GM12878 (cell line): ENCODE measurements around the gene SDC1.

Experiments used
- CBX5 ChIP-seq: sonication (generic); IDR thresholded peaks from 2 replicates; pipeline ENCODE4 v1.6.1; 2016; ENCODE audit warnings: low read depth, moderate library complexity, mild to moderate bottlenecking, inconsistent platforms
- CHD2 ChIP-seq: IDR thresholded peaks from 2 replicates; pipeline ENCODE4 v1.6.1; 2011; ENCODE audit warnings: low read depth, low read length, improper control_type of control experiment, borderline replicate concordance
- JUNB ChIP-seq: IDR thresholded peaks from 2 replicates; pipeline ENCODE4 v1.6.1; 2016; ENCODE audit warnings: antibody characterized with exemption, mild to moderate bottlenecking
- MYB ChIP-seq: fragments of 150-350 bp; IDR thresholded peaks from 2 replicates; pipeline ENCODE4 v1.6.1; 2014; ENCODE audit warnings: mild to moderate bottlenecking, low read depth, low read length, borderline replicate concordance
- MYC ChIP-seq: IDR thresholded peaks from 2 replicates; pipeline ENCODE4 v1.6.1; 2011; ENCODE audit warnings: mild to moderate bottlenecking, low read length, moderate library complexity, inconsistent platforms; ENCODE audit not compliant: insufficient read depth, insufficient replicate concordance, insufficient read length, severe bottlenecking
- TF ChIP-seq, protein P1 (sequence below): fragments of 450-650 bp; IDR thresholded peaks from 2 replicates; pipeline ENCODE4 v1.6.1; 2016; ENCODE audit warnings: mild to moderate bottlenecking
- TF ChIP-seq, protein P2 (sequence below), 3 experiments: IDR thresholded peaks in 2 of 3; conservative IDR thresholded peaks in 1 of 3; 2 replicates each; pipeline ENCODE4 v1.5.1; 2011; ENCODE audit warnings: low read depth in 3 of 3, low read length in 3 of 3, mild to moderate bottlenecking in 3 of 3, control low read depth in 2 of 3, moderate library complexity in 2 of 3, inconsistent platforms in 1 of 3, mixed read lengths in 1 of 3; ENCODE audit not compliant: control insufficient read depth in 2 of 3, insufficient read depth in 1 of 3; ENCODE audit errors: extremely low read depth in 1 of 3
- TF ChIP-seq, protein P3 (sequence below): fragments of 450-650 bp; IDR thresholded peaks from 2 replicates; pipeline ENCODE4 v1.6.1; 2018; ENCODE audit warnings: mild to moderate bottlenecking, low read depth, moderate library complexity; ENCODE audit not compliant: partially characterized antibody
- TF ChIP-seq, protein P4 (sequence below): fragments of 450-650 bp; IDR thresholded peaks from 2 replicates; pipeline ENCODE4 v1.6.1; 2017; ENCODE audit warnings: antibody characterized with exemption, mild to moderate bottlenecking, moderate library complexity
- TF ChIP-seq, protein P5 (sequence below): fragments of 150-350 bp; IDR thresholded peaks from 2 replicates; pipeline ENCODE4 v1.6.1; 2014; ENCODE audit warnings: mild to moderate bottlenecking, low read depth, low read length

DNA sequence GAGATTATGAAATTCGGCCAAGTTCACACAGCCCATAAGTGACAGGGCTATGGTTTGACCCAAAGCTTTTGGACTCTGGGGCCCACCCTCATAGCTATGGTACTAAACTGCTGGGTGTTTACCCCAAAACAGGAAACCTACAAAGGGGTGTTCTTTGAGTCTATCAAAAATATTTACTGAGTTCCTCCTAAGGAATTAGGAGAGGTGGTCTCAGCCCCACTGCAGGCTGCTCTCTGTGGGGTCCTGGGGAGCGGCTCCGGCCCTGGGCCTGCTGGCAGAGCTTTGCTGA is 45.5 kb downstream of the SDC1 start:
- TF ChIP-seq, protein P1, sequence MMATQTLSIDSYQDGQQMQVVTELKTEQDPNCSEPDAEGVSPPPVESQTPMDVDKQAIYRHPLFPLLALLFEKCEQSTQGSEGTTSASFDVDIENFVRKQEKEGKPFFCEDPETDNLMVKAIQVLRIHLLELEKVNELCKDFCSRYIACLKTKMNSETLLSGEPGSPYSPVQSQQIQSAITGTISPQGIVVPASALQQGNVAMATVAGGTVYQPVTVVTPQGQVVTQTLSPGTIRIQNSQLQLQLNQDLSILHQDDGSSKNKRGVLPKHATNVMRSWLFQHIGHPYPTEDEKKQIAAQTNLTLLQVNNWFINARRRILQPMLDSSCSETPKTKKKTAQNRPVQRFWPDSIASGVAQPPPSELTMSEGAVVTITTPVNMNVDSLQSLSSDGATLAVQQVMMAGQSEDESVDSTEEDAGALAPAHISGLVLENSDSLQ, result no peak
- TF ChIP-seq, protein P2, sequence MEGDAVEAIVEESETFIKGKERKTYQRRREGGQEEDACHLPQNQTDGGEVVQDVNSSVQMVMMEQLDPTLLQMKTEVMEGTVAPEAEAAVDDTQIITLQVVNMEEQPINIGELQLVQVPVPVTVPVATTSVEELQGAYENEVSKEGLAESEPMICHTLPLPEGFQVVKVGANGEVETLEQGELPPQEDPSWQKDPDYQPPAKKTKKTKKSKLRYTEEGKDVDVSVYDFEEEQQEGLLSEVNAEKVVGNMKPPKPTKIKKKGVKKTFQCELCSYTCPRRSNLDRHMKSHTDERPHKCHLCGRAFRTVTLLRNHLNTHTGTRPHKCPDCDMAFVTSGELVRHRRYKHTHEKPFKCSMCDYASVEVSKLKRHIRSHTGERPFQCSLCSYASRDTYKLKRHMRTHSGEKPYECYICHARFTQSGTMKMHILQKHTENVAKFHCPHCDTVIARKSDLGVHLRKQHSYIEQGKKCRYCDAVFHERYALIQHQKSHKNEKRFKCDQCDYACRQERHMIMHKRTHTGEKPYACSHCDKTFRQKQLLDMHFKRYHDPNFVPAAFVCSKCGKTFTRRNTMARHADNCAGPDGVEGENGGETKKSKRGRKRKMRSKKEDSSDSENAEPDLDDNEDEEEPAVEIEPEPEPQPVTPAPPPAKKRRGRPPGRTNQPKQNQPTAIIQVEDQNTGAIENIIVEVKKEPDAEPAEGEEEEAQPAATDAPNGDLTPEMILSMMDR (IDR thresholded peaks at IDR 0.05 in 2 of 3, conservative IDR thresholded peaks at IDR 0.05 in 1 of 3; ENCODE audit: control insufficient read depth in 2 of 3, extremely low read depth in 1 of 3, insufficient read depth in 1 of 3, low read depth in 3 of 3, low read length in 3 of 3), result no peak
- TF ChIP-seq, protein P3, sequence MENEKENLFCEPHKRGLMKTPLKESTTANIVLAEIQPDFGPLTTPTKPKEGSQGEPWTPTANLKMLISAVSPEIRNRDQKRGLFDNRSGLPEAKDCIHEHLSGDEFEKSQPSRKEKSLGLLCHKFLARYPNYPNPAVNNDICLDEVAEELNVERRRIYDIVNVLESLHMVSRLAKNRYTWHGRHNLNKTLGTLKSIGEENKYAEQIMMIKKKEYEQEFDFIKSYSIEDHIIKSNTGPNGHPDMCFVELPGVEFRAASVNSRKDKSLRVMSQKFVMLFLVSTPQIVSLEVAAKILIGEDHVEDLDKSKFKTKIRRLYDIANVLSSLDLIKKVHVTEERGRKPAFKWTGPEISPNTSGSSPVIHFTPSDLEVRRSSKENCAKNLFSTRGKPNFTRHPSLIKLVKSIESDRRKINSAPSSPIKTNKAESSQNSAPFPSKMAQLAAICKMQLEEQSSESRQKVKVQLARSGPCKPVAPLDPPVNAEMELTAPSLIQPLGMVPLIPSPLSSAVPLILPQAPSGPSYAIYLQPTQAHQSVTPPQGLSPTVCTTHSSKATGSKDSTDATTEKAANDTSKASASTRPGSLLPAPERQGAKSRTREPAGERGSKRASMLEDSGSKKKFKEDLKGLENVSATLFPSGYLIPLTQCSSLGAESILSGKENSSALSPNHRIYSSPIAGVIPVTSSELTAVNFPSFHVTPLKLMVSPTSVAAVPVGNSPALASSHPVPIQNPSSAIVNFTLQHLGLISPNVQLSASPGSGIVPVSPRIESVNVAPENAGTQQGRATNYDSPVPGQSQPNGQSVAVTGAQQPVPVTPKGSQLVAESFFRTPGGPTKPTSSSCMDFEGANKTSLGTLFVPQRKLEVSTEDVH, result no peak
- TF ChIP-seq, protein P4, sequence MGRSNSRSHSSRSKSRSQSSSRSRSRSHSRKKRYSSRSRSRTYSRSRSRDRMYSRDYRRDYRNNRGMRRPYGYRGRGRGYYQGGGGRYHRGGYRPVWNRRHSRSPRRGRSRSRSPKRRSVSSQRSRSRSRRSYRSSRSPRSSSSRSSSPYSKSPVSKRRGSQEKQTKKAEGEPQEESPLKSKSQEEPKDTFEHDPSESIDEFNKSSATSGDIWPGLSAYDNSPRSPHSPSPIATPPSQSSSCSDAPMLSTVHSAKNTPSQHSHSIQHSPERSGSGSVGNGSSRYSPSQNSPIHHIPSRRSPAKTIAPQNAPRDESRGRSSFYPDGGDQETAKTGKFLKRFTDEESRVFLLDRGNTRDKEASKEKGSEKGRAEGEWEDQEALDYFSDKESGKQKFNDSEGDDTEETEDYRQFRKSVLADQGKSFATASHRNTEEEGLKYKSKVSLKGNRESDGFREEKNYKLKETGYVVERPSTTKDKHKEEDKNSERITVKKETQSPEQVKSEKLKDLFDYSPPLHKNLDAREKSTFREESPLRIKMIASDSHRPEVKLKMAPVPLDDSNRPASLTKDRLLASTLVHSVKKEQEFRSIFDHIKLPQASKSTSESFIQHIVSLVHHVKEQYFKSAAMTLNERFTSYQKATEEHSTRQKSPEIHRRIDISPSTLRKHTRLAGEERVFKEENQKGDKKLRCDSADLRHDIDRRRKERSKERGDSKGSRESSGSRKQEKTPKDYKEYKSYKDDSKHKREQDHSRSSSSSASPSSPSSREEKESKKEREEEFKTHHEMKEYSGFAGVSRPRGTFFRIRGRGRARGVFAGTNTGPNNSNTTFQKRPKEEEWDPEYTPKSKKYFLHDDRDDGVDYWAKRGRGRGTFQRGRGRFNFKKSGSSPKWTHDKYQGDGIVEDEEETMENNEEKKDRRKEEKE, result no peak
- TF ChIP-seq CBX5 (no peak), MYB (no peak), MYC (no peak), CHD2 (no peak), JUNB (no peak)
- TF ChIP-seq, protein P5, sequence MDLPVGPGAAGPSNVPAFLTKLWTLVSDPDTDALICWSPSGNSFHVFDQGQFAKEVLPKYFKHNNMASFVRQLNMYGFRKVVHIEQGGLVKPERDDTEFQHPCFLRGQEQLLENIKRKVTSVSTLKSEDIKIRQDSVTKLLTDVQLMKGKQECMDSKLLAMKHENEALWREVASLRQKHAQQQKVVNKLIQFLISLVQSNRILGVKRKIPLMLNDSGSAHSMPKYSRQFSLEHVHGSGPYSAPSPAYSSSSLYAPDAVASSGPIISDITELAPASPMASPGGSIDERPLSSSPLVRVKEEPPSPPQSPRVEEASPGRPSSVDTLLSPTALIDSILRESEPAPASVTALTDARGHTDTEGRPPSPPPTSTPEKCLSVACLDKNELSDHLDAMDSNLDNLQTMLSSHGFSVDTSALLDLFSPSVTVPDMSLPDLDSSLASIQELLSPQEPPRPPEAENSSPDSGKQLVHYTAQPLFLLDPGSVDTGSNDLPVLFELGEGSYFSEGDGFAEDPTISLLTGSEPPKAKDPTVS, result no peak
